Hepatocyte (in vitro differentiated cells): Measurements from ENCODE around the gene IRF6.

Experiments used
- EZH2 ChIP-seq: fragments of 200-600 bp; sonication (generic); IDR thresholded peaks from 2 replicates; pipeline ENCODE4 v1.6.1; 2016; ENCODE audit warnings: antibody characterized with exemption, mild to moderate bottlenecking, borderline replicate concordance
- EZH2phosphoT487 ChIP-seq: fragments of 200-600 bp; sonication (generic); IDR thresholded peaks from one replicate; pipeline ENCODE4 v1.6.1; 2018; ENCODE audit warnings: antibody characterized with exemption, mild to moderate bottlenecking, low read depth, moderate library complexity; ENCODE audit not compliant: unreplicated experiment, severe bottlenecking

- TF ChIP-seq EZH2 (no peak), EZH2phosphoT487 (no peak)
Observed at GRCh38 chr1:209751627-209752231, 54.2 kb downstream of the IRF6 start.
